ENCODE results near the gene PRKCE.

Gene PRKCE

GRCh38 chr2:45768208-45768607, 116.7 kb downstream of the PRKCE start:
- H3K4me3 ChIP-seq, result no peak overlapping the region
- peak overlapping the region in 5 of 21 experiments; percentile 16 to 42 (median 33) for H3K27ac ChIP-seq

- Histone ChIP-seq H3K27ac (no peak overlapping the region), H3K4me3 (no peak overlapping the region)
Observed at GRCh38 chr2:45769056-45769455, 117.6 kb downstream of the PRKCE start.

- H3K27ac ChIP-seq, result no peak overlapping the region
Observed at GRCh38 chr2:45769854-45770576, 118.5 kb downstream of the PRKCE start.

GRCh38 chr2:45770811-45771210, 119.3 kb downstream of the PRKCE start:
- Histone ChIP-seq H3K27ac (peak overlapping the region in 4 of 21 experiments; percentile 2 to 46 (median 37)), H3K4me3 (no peak overlapping the region)

More at GRCh38 chr2:45769854-45770576, 118.5 kb downstream of the PRKCE start:
- H3K4me3 ChIP-seq, result no peak overlapping the region

- H3K4me3 ChIP-seq, result no peak overlapping the region
- peak overlapping the region in 4 of 21 experiments; percentile 2 to 46 (median 37) for H3K27ac ChIP-seq
Observed at GRCh38 chr2:45771261-45771660, 119.8 kb downstream of the PRKCE start.

- Histone ChIP-seq H3K27ac (no peak overlapping the region), H3K4me3 (no peak overlapping the region)
Observed at GRCh38 chr2:45772038-45772437, 120.6 kb downstream of the PRKCE start.

- no peak overlapping the region for H3K27ac ChIP-seq
- no peak overlapping the region for H3K4me3 ChIP-seq
Observed at GRCh38 chr2:45773909-45774308, 122.4 kb downstream of the PRKCE start.

- H3K27ac ChIP-seq, result peak overlapping the region in 1 of 21 experiments; percentile 21
Observed at GRCh38 chr2:45774688-45775244, 123.3 kb downstream of the PRKCE start.

GRCh38 chr2:45776160-45776955, 124.9 kb downstream of the PRKCE start:
- Histone ChIP-seq H3K4me3 (no peak overlapping the region), H3K27ac (peak overlapping the region in 5 of 21 experiments; percentile 11 to 49 (median 34))

More at GRCh38 chr2:45774688-45775244, 123.3 kb downstream of the PRKCE start:
- H3K4me3 ChIP-seq, result no peak overlapping the region

- no peak overlapping the region for H3K27ac ChIP-seq
- no peak overlapping the region for H3K4me3 ChIP-seq
Observed at GRCh38 chr2:45777996-45778719, 126.7 kb downstream of the PRKCE start.

- H3K27ac ChIP-seq, result no peak overlapping the region
- H3K4me3 ChIP-seq, result no peak overlapping the region
Observed at GRCh38 chr2:45778720-45779171, 127.3 kb downstream of the PRKCE start.

- H3K4me3 ChIP-seq, result no peak overlapping the region
- peak overlapping the region in 6 of 21 experiments; percentile 13 to 52 (median 30) for H3K27ac ChIP-seq
Observed at GRCh38 chr2:45780541-45781463, 129.3 kb downstream of the PRKCE start.

GRCh38 chr2:45781464-45781811, 130.0 kb downstream of the PRKCE start:
- Histone ChIP-seq H3K27ac (peak overlapping the region in 1 of 21 experiments; percentile 13), H3K4me3 (no peak overlapping the region)

GRCh38 chr2:45782436-45782835, 131.0 kb downstream of the PRKCE start:
- no peak overlapping the region for H3K4me3 ChIP-seq
- H3K27ac ChIP-seq, result no peak overlapping the region

- no peak overlapping the region for H3K4me3 ChIP-seq
- H3K27ac ChIP-seq, result no peak overlapping the region
Observed at GRCh38 chr2:45782986-45783385, 131.5 kb downstream of the PRKCE start.

- Histone ChIP-seq H3K27ac (peak overlapping the region in 1 of 21 experiments; percentile 17), H3K4me3 (no peak overlapping the region)
Observed at GRCh38 chr2:45786030-45786835, 134.8 kb downstream of the PRKCE start.

GRCh38 chr2:45786836-45787357, 135.4 kb downstream of the PRKCE start:
- H3K27ac ChIP-seq, result peak overlapping the region in 1 of 21 experiments; percentile 17

GRCh38 chr2:45788401-45788800, 136.9 kb downstream of the PRKCE start:
- Histone ChIP-seq H3K4me3 (no peak overlapping the region), H3K27ac (no peak overlapping the region)

More at GRCh38 chr2:45786836-45787357, 135.4 kb downstream of the PRKCE start:
- H3K4me3 ChIP-seq, result no peak overlapping the region
